ENCODE results near the gene EIF4G2. TPM values are rescaled to one million over a fixed set of nuclear protein-coding genes. Genes with fewer than 3 reads are reported as not detected.

EIF4G2 gene
- total and polyA plus RNA-seq, 2 of the 8 experiments (the other 6 are each of a cell fraction or from before 2014, with no cell fraction given): 438 to 964 TPM

DNA sequence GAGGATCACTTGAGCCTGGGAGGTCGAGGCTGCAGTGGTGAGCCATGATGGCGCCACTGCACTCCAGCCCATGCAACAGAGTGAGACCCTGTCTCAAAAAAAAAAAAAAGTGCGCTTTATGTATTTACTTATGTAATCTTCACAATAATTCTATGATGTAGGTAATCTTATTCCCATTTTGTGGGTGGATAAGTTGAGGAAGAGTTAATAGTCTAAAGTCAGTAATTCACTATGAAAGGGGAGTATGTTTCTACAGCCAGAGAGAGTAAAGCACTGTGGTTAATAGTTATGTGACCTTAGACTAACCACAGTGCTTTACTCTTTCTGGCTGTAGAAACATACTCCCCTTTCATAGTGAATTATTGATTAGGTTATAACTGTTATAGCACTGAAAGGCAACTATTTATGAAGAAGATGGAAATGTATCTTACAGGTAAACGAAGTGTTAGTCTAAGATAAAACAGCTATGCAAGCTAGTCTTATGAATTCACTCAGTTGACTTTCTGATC, 45.8 kb downstream of the EIF4G2 start (continued):
- TF ChIP-seq, protein P1, sequence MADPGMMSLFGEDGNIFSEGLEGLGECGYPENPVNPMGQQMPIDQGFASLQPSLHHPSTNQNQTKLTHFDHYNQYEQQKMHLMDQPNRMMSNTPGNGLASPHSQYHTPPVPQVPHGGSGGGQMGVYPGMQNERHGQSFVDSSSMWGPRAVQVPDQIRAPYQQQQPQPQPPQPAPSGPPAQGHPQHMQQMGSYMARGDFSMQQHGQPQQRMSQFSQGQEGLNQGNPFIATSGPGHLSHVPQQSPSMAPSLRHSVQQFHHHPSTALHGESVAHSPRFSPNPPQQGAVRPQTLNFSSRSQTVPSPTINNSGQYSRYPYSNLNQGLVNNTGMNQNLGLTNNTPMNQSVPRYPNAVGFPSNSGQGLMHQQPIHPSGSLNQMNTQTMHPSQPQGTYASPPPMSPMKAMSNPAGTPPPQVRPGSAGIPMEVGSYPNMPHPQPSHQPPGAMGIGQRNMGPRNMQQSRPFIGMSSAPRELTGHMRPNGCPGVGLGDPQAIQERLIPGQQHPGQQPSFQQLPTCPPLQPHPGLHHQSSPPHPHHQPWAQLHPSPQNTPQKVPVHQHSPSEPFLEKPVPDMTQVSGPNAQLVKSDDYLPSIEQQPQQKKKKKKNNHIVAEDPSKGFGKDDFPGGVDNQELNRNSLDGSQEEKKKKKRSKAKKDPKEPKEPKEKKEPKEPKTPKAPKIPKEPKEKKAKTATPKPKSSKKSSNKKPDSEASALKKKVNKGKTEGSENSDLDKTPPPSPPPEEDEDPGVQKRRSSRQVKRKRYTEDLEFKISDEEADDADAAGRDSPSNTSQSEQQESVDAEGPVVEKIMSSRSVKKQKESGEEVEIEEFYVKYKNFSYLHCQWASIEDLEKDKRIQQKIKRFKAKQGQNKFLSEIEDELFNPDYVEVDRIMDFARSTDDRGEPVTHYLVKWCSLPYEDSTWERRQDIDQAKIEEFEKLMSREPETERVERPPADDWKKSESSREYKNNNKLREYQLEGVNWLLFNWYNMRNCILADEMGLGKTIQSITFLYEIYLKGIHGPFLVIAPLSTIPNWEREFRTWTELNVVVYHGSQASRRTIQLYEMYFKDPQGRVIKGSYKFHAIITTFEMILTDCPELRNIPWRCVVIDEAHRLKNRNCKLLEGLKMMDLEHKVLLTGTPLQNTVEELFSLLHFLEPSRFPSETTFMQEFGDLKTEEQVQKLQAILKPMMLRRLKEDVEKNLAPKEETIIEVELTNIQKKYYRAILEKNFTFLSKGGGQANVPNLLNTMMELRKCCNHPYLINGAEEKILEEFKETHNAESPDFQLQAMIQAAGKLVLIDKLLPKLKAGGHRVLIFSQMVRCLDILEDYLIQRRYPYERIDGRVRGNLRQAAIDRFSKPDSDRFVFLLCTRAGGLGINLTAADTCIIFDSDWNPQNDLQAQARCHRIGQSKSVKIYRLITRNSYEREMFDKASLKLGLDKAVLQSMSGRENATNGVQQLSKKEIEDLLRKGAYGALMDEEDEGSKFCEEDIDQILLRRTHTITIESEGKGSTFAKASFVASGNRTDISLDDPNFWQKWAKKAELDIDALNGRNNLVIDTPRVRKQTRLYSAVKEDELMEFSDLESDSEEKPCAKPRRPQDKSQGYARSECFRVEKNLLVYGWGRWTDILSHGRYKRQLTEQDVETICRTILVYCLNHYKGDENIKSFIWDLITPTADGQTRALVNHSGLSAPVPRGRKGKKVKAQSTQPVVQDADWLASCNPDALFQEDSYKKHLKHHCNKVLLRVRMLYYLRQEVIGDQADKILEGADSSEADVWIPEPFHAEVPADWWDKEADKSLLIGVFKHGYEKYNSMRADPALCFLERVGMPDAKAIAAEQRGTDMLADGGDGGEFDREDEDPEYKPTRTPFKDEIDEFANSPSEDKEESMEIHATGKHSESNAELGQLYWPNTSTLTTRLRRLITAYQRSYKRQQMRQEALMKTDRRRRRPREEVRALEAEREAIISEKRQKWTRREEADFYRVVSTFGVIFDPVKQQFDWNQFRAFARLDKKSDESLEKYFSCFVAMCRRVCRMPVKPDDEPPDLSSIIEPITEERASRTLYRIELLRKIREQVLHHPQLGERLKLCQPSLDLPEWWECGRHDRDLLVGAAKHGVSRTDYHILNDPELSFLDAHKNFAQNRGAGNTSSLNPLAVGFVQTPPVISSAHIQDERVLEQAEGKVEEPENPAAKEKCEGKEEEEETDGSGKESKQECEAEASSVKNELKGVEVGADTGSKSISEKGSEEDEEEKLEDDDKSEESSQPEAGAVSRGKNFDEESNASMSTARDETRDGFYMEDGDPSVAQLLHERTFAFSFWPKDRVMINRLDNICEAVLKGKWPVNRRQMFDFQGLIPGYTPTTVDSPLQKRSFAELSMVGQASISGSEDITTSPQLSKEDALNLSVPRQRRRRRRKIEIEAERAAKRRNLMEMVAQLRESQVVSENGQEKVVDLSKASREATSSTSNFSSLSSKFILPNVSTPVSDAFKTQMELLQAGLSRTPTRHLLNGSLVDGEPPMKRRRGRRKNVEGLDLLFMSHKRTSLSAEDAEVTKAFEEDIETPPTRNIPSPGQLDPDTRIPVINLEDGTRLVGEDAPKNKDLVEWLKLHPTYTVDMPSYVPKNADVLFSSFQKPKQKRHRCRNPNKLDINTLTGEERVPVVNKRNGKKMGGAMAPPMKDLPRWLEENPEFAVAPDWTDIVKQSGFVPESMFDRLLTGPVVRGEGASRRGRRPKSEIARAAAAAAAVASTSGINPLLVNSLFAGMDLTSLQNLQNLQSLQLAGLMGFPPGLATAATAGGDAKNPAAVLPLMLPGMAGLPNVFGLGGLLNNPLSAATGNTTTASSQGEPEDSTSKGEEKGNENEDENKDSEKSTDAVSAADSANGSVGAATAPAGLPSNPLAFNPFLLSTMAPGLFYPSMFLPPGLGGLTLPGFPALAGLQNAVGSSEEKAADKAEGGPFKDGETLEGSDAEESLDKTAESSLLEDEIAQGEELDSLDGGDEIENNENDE (IDR thresholded peaks at IDR 0.05; ENCODE audit: insufficient replicate concordance, low read length): no peak
- TF ChIP-seq TAF7 (optimal IDR thresholded peaks at IDR 0.05; ENCODE audit: borderline replicate concordance, low read depth, low read length): no peak
- no peak for TF ChIP-seq SP4 (IDR thresholded peaks at IDR 0.05; ENCODE audit: low read length)
- TF ChIP-seq, protein P2, sequence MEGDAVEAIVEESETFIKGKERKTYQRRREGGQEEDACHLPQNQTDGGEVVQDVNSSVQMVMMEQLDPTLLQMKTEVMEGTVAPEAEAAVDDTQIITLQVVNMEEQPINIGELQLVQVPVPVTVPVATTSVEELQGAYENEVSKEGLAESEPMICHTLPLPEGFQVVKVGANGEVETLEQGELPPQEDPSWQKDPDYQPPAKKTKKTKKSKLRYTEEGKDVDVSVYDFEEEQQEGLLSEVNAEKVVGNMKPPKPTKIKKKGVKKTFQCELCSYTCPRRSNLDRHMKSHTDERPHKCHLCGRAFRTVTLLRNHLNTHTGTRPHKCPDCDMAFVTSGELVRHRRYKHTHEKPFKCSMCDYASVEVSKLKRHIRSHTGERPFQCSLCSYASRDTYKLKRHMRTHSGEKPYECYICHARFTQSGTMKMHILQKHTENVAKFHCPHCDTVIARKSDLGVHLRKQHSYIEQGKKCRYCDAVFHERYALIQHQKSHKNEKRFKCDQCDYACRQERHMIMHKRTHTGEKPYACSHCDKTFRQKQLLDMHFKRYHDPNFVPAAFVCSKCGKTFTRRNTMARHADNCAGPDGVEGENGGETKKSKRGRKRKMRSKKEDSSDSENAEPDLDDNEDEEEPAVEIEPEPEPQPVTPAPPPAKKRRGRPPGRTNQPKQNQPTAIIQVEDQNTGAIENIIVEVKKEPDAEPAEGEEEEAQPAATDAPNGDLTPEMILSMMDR (IDR thresholded peaks at IDR 0.05; ENCODE audit: control extremely low read depth in 1 of 3, insufficient read depth in 1 of 3, low read depth in 1 of 3, low read length in 3 of 3): no peak

All from H1 (cell line).